SK-N-SH (cell line): Measurements from ENCODE around the gene TOMM40L. TPM values are rescaled to one million over a fixed set of nuclear protein-coding genes. Genes with fewer than 3 reads are reported as not detected.

Experiments used
- CTCF ChIA-PET: fragments of 300-600, 350-600 bp; formaldehyde crosslinking; extraction: SDS; loops from one replicate; lab custom pipeline; 2021; lab: Yijun Ruan, JAX
- POLR2A ChIA-PET: fragments of 350-600 bp; sonication (Branson Sonifier 250); formaldehyde crosslinking; extraction: SDS; loops from one replicate; lab custom pipeline; 2020; ENCODE audit warnings: antibody characterized with exemption, inconsistent platforms; lab: Yijun Ruan, JAX
- DNase-seq: peaks from one replicate; pipeline ENCODE4 v3.0.0; 2012
- H2AFZ ChIP-seq: fragments of 200-600 bp; sonication (generic); 2 replicates; pipeline ENCODE4 v1.8.1; 2016; ENCODE audit warnings: antibody characterized with exemption, mild to moderate bottlenecking, low read depth
- H3F3A ChIP-seq: fragments of 200-600 bp; sonication (generic); replicated peaks from 2 replicates; pipeline ENCODE3; 2016; ENCODE audit warnings: antibody characterized with exemption, mild to moderate bottlenecking; ENCODE audit not compliant: insufficient read depth
- H3K27ac ChIP-seq, 2 experiments: fragments of 200-500 bp in 1 of 2; fragments of 200-600 bp in 1 of 2; sonication (Bioruptor generic) in 1 of 2; sonication (generic), shearing (Covaris generic) in 1 of 2; 2 replicates each; pipeline versions ENCODE4 v1.5.1 to v1.6.1; 2014 to 2016; ENCODE audit warnings: low read depth in 2 of 2, inconsistent platforms in 1 of 2, low read length in 1 of 2, mild to moderate bottlenecking in 1 of 2, mixed read lengths in 1 of 2
- H3K27me3 ChIP-seq: fragments of 200-600 bp; sonication (generic), shearing (Covaris generic); 2 replicates; pipeline ENCODE4 v1.6.1; 2016; ENCODE audit warnings: mixed run types; ENCODE audit not compliant: insufficient read depth
- H3K36me3 ChIP-seq, 2 experiments: fragments of 200-500 bp in 1 of 2; fragments of 200-600 bp in 1 of 2; sonication (Bioruptor generic) in 1 of 2; sonication (generic) in 1 of 2; replicated peaks in 1 of 2; 2 replicates each; pipeline versions ENCODE3 to v1.5.1; 2014 to 2016; ENCODE audit warnings: low read length in 1 of 2, mild to moderate bottlenecking in 1 of 2; ENCODE audit not compliant: insufficient read depth in 2 of 2, control insufficient read depth in 1 of 2
- H3K4me1 ChIP-seq, 2 experiments: fragments of 200-500 bp in 1 of 2; fragments of 200-600 bp in 1 of 2; sonication (Bioruptor generic) in 1 of 2; sonication (generic), shearing (Covaris generic) in 1 of 2; 2 replicates each; pipeline versions ENCODE4 v1.5.1 to v1.6.1; 2014 to 2016; ENCODE audit warnings: low read depth in 1 of 2, low read length in 1 of 2, mixed run types in 1 of 2; ENCODE audit not compliant: insufficient read depth in 2 of 2, control insufficient read depth in 1 of 2
- H3K4me2 ChIP-seq: fragments of 200-600 bp; sonication (generic), shearing (Covaris generic); 2 replicates; pipeline ENCODE4 v1.6.1; 2017; ENCODE audit warnings: mixed run types
- H3K4me3 ChIP-seq, 2 experiments: fragments of 200-500 bp in 1 of 2; fragments of 200-600 bp in 1 of 2; sonication (Bioruptor generic) in 1 of 2; sonication (generic), shearing (Covaris generic) in 1 of 2; 2 replicates each; pipeline versions ENCODE4 v1.5.1 to v1.8.1; 2014 to 2016; ENCODE audit warnings: low read depth in 2 of 2, inconsistent platforms in 1 of 2, low read length in 1 of 2, mild to moderate bottlenecking in 1 of 2, mixed read lengths in 1 of 2, moderate library complexity in 1 of 2
- H3K79me2 ChIP-seq: fragments of 200-600 bp; sonication (generic); 2 replicates; pipeline ENCODE4 v1.8.1; 2017; ENCODE audit warnings: mild to moderate bottlenecking; ENCODE audit not compliant: insufficient read depth
- H3K9ac ChIP-seq: fragments of 200-600 bp; sonication (generic); 2 replicates; pipeline ENCODE4 v1.6.1; 2017; ENCODE audit warnings: mixed run types
- H3K9me2 ChIP-seq: fragments of 200-600 bp; sonication (generic); 2 replicates; pipeline ENCODE4 v1.6.1; 2017; ENCODE audit warnings: mixed run types
- H3K9me3 ChIP-seq: fragments of 200-600 bp; sonication (generic); 2 replicates; pipeline ENCODE4 v1.6.1; 2017; ENCODE audit warnings: mixed run types, mild to moderate bottlenecking, moderate library complexity
- H4K20me1 ChIP-seq: fragments of 200-600 bp; sonication (generic); 2 replicates; pipeline ENCODE4 v1.6.1; 2017; ENCODE audit warnings: mild to moderate bottlenecking, mixed run types; ENCODE audit not compliant: insufficient read depth
- ELF1 ChIP-seq: IDR thresholded peaks from 2 replicates; pipeline ENCODE4 v1.4.0; 2012
- EP300 ChIP-seq, 2 experiments: IDR thresholded peaks; 2 replicates each; pipeline versions ENCODE4 v1.4.0 to v1.6.1; 2012; ENCODE audit warnings: borderline replicate concordance in 1 of 2, low read depth in 1 of 2, low read length in 1 of 2
- EZH2phosphoT487 ChIP-seq: fragments of 200-600 bp; sonication (generic); IDR thresholded peaks from 2 replicates; pipeline ENCODE4 v1.6.1; 2017; ENCODE audit warnings: low read depth, mixed run types, mild to moderate bottlenecking, antibody characterized with exemption, moderate library complexity, borderline replicate concordance
- FOSL2 ChIP-seq: IDR thresholded peaks from 2 replicates; pipeline ENCODE4 v1.4.0; 2012; ENCODE audit warnings: low read depth, mild to moderate bottlenecking, moderate library complexity, borderline replicate concordance
- GABPA ChIP-seq: IDR thresholded peaks from 2 replicates; pipeline ENCODE4 v1.4.0; 2012; ENCODE audit warnings: low read depth, mild to moderate bottlenecking
- GATA2 ChIP-seq: sonication (generic); formaldehyde crosslinking; IDR thresholded peaks from 2 replicates; pipeline ENCODE4 v1.5.0; 2020; ENCODE audit warnings: mild to moderate bottlenecking, missing genetic modification reagents
- JUND ChIP-seq: IDR thresholded peaks from 2 replicates; pipeline ENCODE4 v1.4.0; 2012
- MAX ChIP-seq: IDR thresholded peaks from 2 replicates; pipeline ENCODE4 v1.4.0; 2012; ENCODE audit warnings: low read depth
- MEF2A ChIP-seq: IDR thresholded peaks from 2 replicates; pipeline ENCODE4 v1.4.0; 2012; ENCODE audit warnings: low read depth, borderline replicate concordance
- MXI1 ChIP-seq: IDR thresholded peaks from 2 replicates; pipeline ENCODE4 v1.6.1; 2012; ENCODE audit warnings: mild to moderate bottlenecking, low read depth, low read length, improper control_type of control experiment
- NFIC ChIP-seq: IDR thresholded peaks from 2 replicates; pipeline ENCODE4 v1.4.0; 2012; ENCODE audit warnings: borderline replicate concordance
- RCOR1 ChIP-seq: fragments of 150-350 bp; IDR thresholded peaks from 2 replicates; pipeline ENCODE4 v1.6.1; 2017; ENCODE audit warnings: antibody characterized with exemption, low read length
- RFX5 ChIP-seq: IDR thresholded peaks from 2 replicates; pipeline ENCODE4 v1.6.1; 2012; ENCODE audit warnings: mild to moderate bottlenecking, improper control_type of control experiment, low read length
- SIN3A ChIP-seq: IDR thresholded peaks from 2 replicates; pipeline ENCODE4 v1.6.1; 2012; ENCODE audit warnings: low read depth, mild to moderate bottlenecking, low read length, moderate library complexity, borderline replicate concordance
- SMC3 ChIP-seq: IDR thresholded peaks from 2 replicates; pipeline ENCODE4 v1.6.1; 2012; ENCODE audit warnings: low read depth, low read length, improper control_type of control experiment
- TCF12 ChIP-seq: IDR thresholded peaks from 2 replicates; pipeline ENCODE4 v1.4.0; 2012
- TEAD4 ChIP-seq: IDR thresholded peaks from 2 replicates; pipeline ENCODE4 v1.4.0; 2012; ENCODE audit warnings: mild to moderate bottlenecking, borderline replicate concordance; ENCODE audit not compliant: insufficient read depth
- YY1 ChIP-seq: IDR thresholded peaks from 2 replicates; pipeline ENCODE4 v1.4.0; 2012; ENCODE audit warnings: low read depth, mild to moderate bottlenecking
- WGBS: methylation state at CpG from one replicate; pipeline ENCODE4 v1.1.6; 2017; ENCODE audit warnings: low lambda C conversion rate; 5-methylcytosine and 5-hydroxymethylcytosine counted together
- polyA plus RNA-seq, 3 experiments: library from polyadenylated mRNA; depleted of rRNA; stranded (reverse); fragments of >200 nt; gene quantifications; 2 replicates each; pipeline ENCODE4 v1.2.3, GENCODE V29; 2012
- TF ChIP-seq, protein P1 (sequence below): IDR thresholded peaks from 2 replicates; pipeline ENCODE4 v1.4.0; 2012; ENCODE audit warnings: low read depth, borderline replicate concordance
- TF ChIP-seq, protein P2 (sequence below): fragments of 150-350 bp; IDR thresholded peaks from 2 replicates; pipeline ENCODE4 v1.6.1; 2016; ENCODE audit warnings: mild to moderate bottlenecking, low read depth, low read length

TOMM40L gene
- polyA plus RNA-seq, 1 of the 3 experiments (the other 2 are of a cell fraction), result 9.7 TPM

GRCh38 chr1:161187311-161187710, 38.5 kb upstream of the TOMM40L start (continued):
- TF ChIP-seq FOSL2, result no peak
- no peak for TF ChIP-seq RCOR1
- no peak for TF ChIP-seq YY1
- TF ChIP-seq MEF2A, result no peak
- TF ChIP-seq, all 33 proteins: peak for 0

- H3K27me3 ChIP-seq, result no peaks in the 10 kb centered on the region
- CTCF ChIA-PET, result no interaction called here
- peaks cover 0 to 17% of the 10 kb centered on the region in 2 experiments; a peak in 3 of 4 replicates for H3K4me1 ChIP-seq
- WGBS, result 89% methylated on average over 6 of the region's 6 CpGs
- H3K27ac ChIP-seq, result no peak overlapping the region
- H2AFZ ChIP-seq, result no peak overlapping the region
- no peaks in the 10 kb centered on the region for H3K9me2 ChIP-seq
- DNase-seq, result no peak
- H3K4me3 ChIP-seq, result no peak overlapping the region
- H3K9ac ChIP-seq, result no peak overlapping the region
- no peaks in the 10 kb centered on the region for H3K79me2 ChIP-seq
- no peaks in the 10 kb centered on the region for H4K20me1 ChIP-seq
- TF ChIP-seq ELF1, result no peak
- TF ChIP-seq MEF2A, result no peak
- TF ChIP-seq EZH2phosphoT487, result no peak
- no peak for TF ChIP-seq RFX5
- TF ChIP-seq, protein P1, sequence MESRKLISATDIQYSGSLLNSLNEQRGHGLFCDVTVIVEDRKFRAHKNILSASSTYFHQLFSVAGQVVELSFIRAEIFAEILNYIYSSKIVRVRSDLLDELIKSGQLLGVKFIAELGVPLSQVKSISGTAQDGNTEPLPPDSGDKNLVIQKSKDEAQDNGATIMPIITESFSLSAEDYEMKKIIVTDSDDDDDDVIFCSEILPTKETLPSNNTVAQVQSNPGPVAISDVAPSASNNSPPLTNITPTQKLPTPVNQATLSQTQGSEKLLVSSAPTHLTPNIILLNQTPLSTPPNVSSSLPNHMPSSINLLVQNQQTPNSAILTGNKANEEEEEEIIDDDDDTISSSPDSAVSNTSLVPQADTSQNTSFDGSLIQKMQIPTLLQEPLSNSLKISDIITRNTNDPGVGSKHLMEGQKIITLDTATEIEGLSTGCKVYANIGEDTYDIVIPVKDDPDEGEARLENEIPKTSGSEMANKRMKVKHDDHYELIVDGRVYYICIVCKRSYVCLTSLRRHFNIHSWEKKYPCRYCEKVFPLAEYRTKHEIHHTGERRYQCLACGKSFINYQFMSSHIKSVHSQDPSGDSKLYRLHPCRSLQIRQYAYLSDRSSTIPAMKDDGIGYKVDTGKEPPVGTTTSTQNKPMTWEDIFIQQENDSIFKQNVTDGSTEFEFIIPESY, result no peak
- TF ChIP-seq MAX, result no peak
- no peak for TF ChIP-seq YY1
- no peak for TF ChIP-seq JUND
- no peak for TF ChIP-seq GATA2 (CRISPR knock-in tag)
- TF ChIP-seq SIN3A, result no peak
- no peak for TF ChIP-seq EP300 (IDR thresholded peaks at IDR 0.05; ENCODE audit: borderline replicate concordance in 1 of 2, low read depth in 1 of 2, low read length in 1 of 2)
- TF ChIP-seq, protein P2, sequence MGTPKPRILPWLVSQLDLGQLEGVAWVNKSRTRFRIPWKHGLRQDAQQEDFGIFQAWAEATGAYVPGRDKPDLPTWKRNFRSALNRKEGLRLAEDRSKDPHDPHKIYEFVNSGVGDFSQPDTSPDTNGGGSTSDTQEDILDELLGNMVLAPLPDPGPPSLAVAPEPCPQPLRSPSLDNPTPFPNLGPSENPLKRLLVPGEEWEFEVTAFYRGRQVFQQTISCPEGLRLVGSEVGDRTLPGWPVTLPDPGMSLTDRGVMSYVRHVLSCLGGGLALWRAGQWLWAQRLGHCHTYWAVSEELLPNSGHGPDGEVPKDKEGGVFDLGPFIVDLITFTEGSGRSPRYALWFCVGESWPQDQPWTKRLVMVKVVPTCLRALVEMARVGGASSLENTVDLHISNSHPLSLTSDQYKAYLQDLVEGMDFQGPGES, result no peak
- no peak for TF ChIP-seq NFIC
- TF ChIP-seq TEAD4, result no peak
- no peak for TF ChIP-seq RCOR1
- no peak for TF ChIP-seq SMC3
- no peak for TF ChIP-seq MXI1
- no peak for TF ChIP-seq FOSL2
- no peak for TF ChIP-seq TCF12
- no peak for TF ChIP-seq GABPA
- TF ChIP-seq, all 33 proteins: peak for 0
- Histone ChIP-seq H3K4me2 (no peak overlapping the region), H3K9me3 (no peaks in the 10 kb centered on the region), H3K36me3 (peaks cover 0 to 19% of the 10 kb centered on the region in 2 experiments), H3F3A (peaks cover 5% of the 10 kb centered on the region)
- POLR2A ChIA-PET, result interaction anchor here (0.7 kb wide), 1 partner anchor 31 kb away, joined by 4 read pairs; no protein-coding TSS in a partner anchor
Observed at GRCh38 chr1:161188381-161188780, 37.5 kb upstream of the TOMM40L start.
